DOHH2 (cell line): ENCODE results near the gene ZFHX2.

Experiments used
- H3F3A ChIP-seq: fragments of 200-600 bp; sonication (generic), shearing (Covaris generic); 2 replicates; pipeline ENCODE4 v1.6.0; 2016; ENCODE audit warnings: antibody characterized with exemption, mild to moderate bottlenecking; ENCODE audit not compliant: control insufficient read depth, insufficient read depth
- H3K27ac ChIP-seq: fragments of 200-600 bp; sonication (generic); 2 replicates; pipeline ENCODE4 v1.5.1; 2014; ENCODE audit warnings: low read depth, mild to moderate bottlenecking, low read length, moderate library complexity
- H3K27me3 ChIP-seq: fragments of 200-600 bp; sonication (generic); 2 replicates; pipeline ENCODE4 v1.6.1; 2014; ENCODE audit warnings: mild to moderate bottlenecking, low read length, mixed read lengths; ENCODE audit not compliant: control insufficient read depth
- H3K36me3 ChIP-seq: fragments of 200-600 bp; sonication (generic); 2 replicates; pipeline ENCODE4 v1.6.1; 2014; ENCODE audit warnings: mild to moderate bottlenecking, low read length, moderate library complexity, mixed read lengths; ENCODE audit not compliant: control insufficient read depth
- H3K4me1 ChIP-seq: fragments of 200-600 bp; sonication (generic); 2 replicates; pipeline ENCODE4 v1.6.1; 2014; ENCODE audit warnings: mild to moderate bottlenecking, low read length, mixed read lengths; ENCODE audit not compliant: control insufficient read depth
- H3K4me2 ChIP-seq: fragments of 200-600 bp; sonication (generic); 2 replicates; pipeline ENCODE4 v1.6.0; 2014; ENCODE audit warnings: mild to moderate bottlenecking, low read length, moderate library complexity
- H3K4me3 ChIP-seq: fragments of 200-600 bp; sonication (generic); 2 replicates; pipeline ENCODE4 v1.5.1; 2014; ENCODE audit warnings: mild to moderate bottlenecking, low read length, mixed read lengths
- H3K79me2 ChIP-seq: fragments of 200-600 bp; sonication (generic); 2 replicates; pipeline ENCODE4 v1.6.1; 2014; ENCODE audit warnings: mild to moderate bottlenecking, low read length, mixed read lengths; ENCODE audit not compliant: control insufficient read depth
- H3K9me2 ChIP-seq: fragments of 200-600 bp; sonication (generic); replicated peaks from 2 replicates; pipeline ENCODE4 v1.6.1; 2014; ENCODE audit warnings: mild to moderate bottlenecking, low read length, mixed read lengths; ENCODE audit not compliant: control insufficient read depth
- H3K9me3 ChIP-seq: fragments of 200-600 bp; sonication (generic); 2 replicates; pipeline ENCODE4 v1.6.1; 2014; ENCODE audit warnings: antibody characterized with exemption, low read length, mixed read lengths; ENCODE audit not compliant: control insufficient read depth, insufficient read depth
- H4K20me1 ChIP-seq: fragments of 200-600 bp; sonication (generic); 2 replicates; pipeline ENCODE4 v1.6.0; 2014; ENCODE audit warnings: low read depth, mild to moderate bottlenecking, antibody characterized with exemption, low read length, moderate library complexity; ENCODE audit not compliant: control insufficient read depth, insufficient read depth
- CTCF ChIP-seq: fragments of 200-600 bp; sonication (generic); IDR thresholded peaks from one replicate; pipeline ENCODE4 v1.5.1; 2014; ENCODE audit warnings: antibody characterized with exemption, mild to moderate bottlenecking, low read depth, low read length; ENCODE audit not compliant: poor library complexity, severe bottlenecking
- EZH2phosphoT487 ChIP-seq: fragments of 200-600 bp; sonication (generic); IDR thresholded peaks from 2 replicates; pipeline ENCODE4 v1.6.1; 2017; ENCODE audit warnings: borderline replicate concordance, mild to moderate bottlenecking, antibody characterized with exemption, low read length, moderate library complexity, mixed read lengths

The ZFHX2 gene

GRCh38 chr14:23577710-23578392 lies 26.3 kb upstream of the ZFHX2 start:
- Histone ChIP-seq H3F3A (no peaks in the 10 kb centered on the region), H3K4me1 (peaks cover 4% of the 10 kb centered on the region; the same call in 1 of the 2 replicates), H3K79me2 (no peaks in the 10 kb centered on the region), H4K20me1 (no peaks in the 10 kb centered on the region), H3K36me3 (no peaks in the 10 kb centered on the region), H3K27ac (no peak overlapping the region), H3K27me3 (peaks cover 30% of the 10 kb centered on the region), H3K4me3 (no peak overlapping the region), H3K4me2 (no peak overlapping the region), H3K9me2 (no peaks in the 10 kb centered on the region), H3K9me3 (no peaks in the 10 kb centered on the region)
- TF ChIP-seq EZH2phosphoT487 = no peak
- no peak for TF ChIP-seq CTCF

DNA sequence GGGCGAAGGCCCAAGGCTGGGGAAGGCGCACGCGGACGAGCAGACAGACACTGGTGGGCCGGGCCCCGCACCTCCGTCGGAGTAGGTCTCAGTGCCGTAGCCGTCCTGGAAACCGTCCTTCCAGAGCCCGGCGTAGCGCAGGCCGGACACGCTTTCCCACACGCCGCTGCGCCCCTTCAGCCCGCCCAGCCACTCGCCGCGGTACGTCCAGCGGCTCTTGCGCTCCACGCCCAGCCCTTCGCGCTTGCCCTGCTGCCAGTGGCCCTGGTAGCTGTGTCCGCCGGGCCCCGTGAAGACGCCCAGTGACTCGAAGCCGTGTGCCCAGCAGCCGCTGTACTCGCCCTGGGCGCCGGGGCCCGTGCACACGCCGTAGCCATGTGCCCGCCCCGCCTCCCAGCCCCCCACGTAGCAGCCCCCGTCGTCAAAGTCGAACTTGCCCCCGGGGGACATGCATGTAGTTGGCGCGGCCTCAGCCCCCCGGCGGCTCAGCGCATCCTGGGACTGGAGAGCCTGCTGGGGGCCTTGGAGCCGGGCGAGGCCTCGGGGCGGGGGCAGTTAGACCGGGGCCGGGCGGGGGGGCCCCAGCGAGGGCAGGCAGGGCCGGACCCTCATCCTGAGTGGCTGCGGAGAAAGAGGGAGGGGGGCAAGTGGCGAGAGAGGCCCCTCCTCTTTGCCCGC lies 25.6 kb upstream of the ZFHX2 start:
- H3K27ac ChIP-seq = no peak overlapping the region
- no peaks in the 10 kb centered on the region for H3F3A ChIP-seq
- peaks cover 4% of the 10 kb centered on the region; the same call in 1 of the 2 replicates for H3K4me1 ChIP-seq
- peaks cover 30% of the 10 kb centered on the region for H3K27me3 ChIP-seq
- no peaks in the 10 kb centered on the region for H3K9me2 ChIP-seq
- no peaks in the 10 kb centered on the region for H3K79me2 ChIP-seq
- H3K4me2 ChIP-seq = no peak overlapping the region
- no peaks in the 10 kb centered on the region for H3K36me3 ChIP-seq
- no peaks in the 10 kb centered on the region for H3K9me3 ChIP-seq
- H3K4me3 ChIP-seq = no peak overlapping the region
- no peaks in the 10 kb centered on the region for H4K20me1 ChIP-seq
- TF ChIP-seq CTCF = no peak
- no peak for TF ChIP-seq EZH2phosphoT487

DNA sequence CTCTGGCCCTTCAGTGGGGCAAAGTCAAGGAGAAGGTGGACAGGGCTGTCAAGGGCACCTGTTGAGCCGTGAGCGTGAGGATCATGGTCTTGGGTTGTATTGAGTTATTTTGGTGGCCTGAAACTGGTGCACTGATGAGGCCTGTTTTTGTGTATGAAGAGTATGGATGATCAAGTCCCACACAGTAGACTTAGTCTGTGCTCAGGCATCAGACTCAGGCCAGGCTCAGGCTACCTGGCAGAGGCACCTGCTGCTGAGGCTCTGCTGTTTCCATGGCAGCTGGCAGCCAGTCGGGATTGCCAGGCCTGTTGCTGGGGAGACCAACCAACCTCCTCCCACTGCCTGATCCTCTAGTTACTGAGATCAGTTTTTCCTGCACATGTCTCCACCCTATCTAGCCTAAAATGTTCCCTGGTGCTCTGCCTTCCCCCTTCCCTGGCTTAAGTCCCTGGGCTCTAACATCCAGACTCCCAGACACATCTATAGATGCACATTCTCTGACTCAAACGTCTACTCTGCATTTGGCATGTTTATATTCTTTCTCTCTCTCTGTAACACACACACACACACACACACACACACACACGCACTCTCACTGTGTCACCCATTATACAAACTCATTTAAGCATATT lies 21.9 kb upstream of the ZFHX2 start:
- Histone ChIP-seq H3K79me2 (no peaks in the 10 kb centered on the region), H3K4me1 (peaks cover 9% of the 10 kb centered on the region), H3K9me2 (no peaks in the 10 kb centered on the region), H3K27ac (no peak overlapping the region), H3F3A (no peaks in the 10 kb centered on the region), H3K27me3 (peaks cover 17% of the 10 kb centered on the region), H4K20me1 (no peaks in the 10 kb centered on the region), H3K36me3 (no peaks in the 10 kb centered on the region), H3K4me3 (no peak overlapping the region), H3K9me3 (no peaks in the 10 kb centered on the region), H3K4me2 (no peak overlapping the region)
- TF ChIP-seq CTCF = no peak
- no peak for TF ChIP-seq EZH2phosphoT487
